NCI-H187 treated with DMSO at 0.1 percent for 48 hours (cell line): ENCODE data around the gene SPATS1.

Experiments used
- DNase-seq: peaks from one replicate; lab custom pipeline; 2025; lab: John Stamatoyannopoulos, UW

The SPATS1 gene

DNA sequence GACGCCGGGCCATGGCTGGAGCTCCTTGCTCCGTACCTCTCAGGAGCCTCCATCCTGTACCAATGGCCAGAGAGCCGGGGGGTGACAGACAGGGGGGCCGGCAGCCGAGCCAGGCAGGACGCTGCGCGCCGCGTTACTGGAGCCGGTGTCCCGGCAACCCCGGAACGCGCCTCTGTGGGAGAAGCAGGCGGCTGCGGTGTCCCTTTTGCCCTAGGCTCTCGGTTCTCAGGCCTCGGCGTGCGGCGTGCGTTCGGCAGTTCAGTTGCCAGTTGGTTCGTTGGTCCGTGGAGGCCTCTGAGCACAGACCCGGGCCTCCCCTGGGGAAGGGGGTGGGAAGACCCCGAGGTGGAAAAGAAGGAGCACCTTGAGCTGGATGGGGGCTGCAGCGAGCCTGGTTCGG lies at the start of gene SPATS1:
Gene SPATS1, plus strand, starts transcription at position 162 of the 400 bp plus-strand sequence. CDS start 446 bp downstream, outside the sequence.
- no peak for DNase-seq

GRCh38 chr6:44292661-44293365 lies 49.6 kb upstream of the SPATS1 start:
- DNase-seq, result no peak

GRCh38 chr6:44294832-44295791 lies 47.3 kb upstream of the SPATS1 start:
- DNase-seq, result no peak

- DNase-seq, result no peak
Observed at GRCh38 chr6:44297063-44298038, 45.1 kb upstream of the SPATS1 start.

- DNase-seq, result no peak
Observed at GRCh38 chr6:44298055-44298803, 44.2 kb upstream of the SPATS1 start.

DNA sequence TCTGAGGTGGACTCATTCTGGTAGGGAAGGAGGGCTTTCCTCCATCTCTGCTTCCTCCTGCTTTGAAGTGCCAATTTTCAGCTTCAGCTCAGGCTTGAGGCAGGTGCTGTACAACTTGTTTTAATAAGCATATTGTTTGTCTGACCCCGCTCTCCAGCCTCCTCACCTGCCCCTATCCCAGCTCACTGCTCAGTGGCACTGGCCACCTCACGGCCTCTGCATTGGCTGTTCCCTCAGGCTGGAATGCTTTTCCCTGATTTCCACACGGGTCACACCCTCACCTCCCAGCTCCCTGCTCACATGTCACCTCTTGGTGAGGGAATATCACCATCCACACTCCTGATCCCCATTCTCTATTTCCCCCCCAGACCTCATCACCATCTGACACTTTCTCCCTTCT lies 43.6 kb upstream of the SPATS1 start:
- no peak for DNase-seq

DNA sequence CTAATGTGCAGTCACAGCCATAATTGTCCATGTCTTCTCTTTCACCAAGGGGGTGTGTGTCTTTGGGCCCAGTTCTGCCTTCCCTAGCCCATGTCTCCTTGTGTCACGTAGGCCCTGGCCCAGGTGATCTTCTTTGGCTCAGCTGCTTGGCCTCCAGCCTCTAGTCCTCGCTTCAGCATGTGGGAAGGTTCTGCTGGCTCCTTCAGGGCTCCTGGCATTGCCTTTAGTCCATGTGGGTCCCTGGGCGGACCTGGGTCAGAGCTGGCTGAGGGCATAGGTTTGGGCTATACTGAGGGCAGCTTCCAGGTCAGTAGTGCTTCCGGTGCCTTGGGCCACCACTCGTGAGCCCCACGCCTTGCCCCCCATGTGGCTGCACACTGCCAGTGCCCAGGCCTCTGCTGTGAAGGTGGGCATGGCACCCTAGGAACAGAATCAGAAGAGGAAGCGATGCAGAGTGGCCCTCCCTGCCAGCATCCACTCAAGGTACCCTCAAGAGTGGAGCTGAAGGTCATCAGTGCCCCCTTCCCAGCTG lies 42.1 kb upstream of the SPATS1 start:
- DNase-seq, result no peak

DNA sequence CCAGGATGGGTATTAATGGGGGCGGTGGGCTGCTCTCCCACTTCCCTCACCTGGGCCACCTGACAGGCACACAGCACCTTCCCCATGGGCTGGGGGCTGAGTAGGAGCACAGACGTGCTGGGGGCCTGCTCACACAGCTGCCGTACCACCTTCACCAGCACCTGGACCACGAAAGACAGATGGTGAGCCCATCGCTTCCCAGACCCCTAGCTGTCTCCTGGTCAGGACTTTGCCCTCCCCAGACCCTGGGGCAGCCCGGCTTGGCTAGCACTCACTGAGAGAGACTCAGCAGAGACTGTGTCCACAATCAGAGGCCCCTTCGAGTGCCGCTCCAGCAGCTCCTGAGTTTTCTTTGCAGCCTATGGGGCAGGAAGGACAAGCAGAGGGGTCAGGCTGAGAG lies 41.3 kb upstream of the SPATS1 start:
- DNase-seq, result no peak

DNA sequence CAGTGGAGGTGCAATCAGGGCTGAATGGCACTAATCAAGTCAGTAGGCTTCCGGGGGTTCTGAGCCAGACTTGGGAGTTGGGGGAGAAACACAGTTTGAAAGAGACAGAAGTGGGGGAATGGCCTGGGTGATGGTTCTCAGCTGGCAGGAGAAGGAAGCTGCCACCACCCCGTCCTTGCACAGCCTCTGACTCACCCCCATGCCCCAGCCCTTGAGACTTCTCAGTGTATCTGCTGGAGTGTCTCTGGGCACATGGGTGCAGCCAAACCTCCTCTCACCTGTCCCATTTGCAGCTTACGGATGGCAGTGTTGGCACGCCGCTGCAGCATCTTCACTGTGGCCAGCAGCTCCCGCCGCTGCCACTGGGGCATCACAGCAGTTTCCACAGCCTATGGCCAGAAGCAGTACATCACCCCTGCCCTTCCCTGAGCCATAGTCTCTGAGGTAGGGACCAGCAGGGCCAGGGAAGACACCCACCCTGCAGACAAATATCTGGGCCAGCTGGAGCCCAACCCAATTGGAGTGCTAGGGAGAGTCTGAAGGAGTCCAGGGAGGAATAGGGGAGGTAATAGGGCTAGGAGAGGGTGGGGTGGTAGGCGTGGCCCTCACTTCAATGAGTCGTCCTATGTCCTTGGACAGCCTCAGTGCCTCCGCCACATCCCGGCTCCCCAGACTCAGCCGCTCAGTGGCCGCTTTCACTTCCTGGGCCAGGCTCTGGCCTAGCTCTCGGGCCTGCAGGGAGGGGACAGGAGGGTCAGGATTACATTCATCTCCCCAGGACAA lies 40.5 kb upstream of the SPATS1 start:
- no peak for DNase-seq

- DNase-seq, result no peak
Observed at GRCh38 chr6:44302856-44303255, 39.6 kb upstream of the SPATS1 start.

DNA sequence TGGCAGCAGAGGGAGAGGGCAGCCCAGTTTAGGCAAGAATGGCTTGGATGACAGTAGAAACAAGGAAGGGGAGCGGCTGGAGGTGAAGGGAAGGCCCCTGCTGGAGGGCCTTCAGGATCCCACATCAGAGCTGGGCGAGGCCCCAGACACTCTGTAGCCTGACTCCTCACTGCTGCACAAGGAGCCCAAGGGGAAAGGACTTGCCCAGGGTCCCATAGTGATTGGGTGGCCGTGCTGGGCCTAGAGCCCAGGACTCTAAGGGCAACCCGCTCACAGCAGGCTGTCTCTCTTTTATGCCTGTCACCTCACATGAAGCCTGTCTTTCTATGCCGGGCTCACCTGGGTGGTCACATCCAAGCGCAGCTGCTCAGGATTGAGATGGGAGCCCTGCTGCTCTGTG lies 38.6 kb upstream of the SPATS1 start:
- no peak for DNase-seq

DNA sequence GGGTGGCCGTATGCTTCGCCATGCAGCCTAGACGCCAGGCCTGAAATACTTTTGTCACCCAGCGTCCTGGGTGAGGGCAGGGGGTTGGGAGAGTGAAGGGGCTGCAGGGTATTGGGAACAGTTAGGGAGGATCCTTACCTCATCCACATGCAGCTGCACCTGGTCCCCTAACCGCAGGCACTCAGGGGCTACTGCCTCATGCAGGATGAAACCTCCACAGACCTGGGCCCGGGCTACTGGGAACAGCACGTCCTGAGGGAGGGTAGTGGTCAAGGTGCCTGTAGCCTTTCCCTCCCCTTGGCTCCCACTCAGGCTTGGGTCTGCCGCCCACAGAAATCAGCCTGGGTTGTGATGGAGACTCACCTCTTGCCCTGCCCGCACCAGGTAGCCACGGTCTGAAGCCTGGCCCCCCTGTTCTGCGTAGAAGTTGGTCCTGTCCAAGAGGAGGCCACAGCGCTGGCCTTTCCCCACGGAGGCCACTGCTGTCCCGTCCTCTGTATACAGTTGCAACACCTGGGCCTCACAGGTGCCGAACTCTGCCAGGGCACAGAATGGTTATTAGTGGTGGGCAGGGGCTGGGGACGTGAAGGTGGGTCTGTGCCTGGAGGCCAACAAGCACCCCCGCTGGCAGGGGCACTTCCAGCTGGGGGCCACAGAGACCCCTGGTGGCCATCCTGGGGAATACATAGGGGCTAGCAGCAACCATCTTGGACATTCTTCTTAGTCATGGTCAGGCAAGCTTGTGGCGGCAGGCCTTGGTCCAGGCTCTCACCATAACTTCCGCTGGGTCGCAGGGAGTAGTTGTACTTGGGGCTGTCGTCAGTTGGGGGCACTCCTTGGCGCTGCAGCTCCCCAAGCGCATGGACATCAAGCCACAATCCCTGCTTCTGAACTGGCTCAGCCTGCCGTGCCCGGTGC lies 37.9 kb upstream of the SPATS1 start:
- no peak for DNase-seq

DNA sequence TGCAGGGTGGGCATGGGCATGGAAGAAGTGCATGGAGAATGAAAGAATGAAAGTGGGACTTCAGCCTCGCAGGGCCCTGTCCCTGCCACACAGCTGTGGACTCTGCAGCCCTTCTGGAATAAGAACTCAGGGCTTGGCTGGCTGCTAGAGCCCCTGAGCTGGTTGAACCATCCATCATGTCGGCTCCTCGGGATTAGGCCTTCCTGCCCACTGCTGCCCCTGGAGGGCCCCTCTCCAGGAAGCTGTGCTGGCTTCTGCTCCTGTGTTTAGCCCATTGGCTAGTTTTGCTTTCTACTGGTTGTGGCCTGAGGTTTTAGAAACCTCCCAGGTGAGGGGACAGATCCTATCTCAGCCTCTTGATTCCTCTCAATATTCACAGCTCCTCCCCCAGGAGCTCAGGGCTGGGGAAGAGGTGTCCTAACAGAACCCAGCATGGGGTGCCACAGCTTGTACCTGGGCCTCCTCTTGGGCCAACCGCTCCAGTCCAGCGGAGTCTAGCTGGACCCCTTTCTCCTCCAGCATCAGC lies 37.2 kb upstream of the SPATS1 start:
- no peak for DNase-seq

GRCh38 chr6:44306710-44307109 lies 35.7 kb upstream of the SPATS1 start:
- DNase-seq, result no peak

DNA sequence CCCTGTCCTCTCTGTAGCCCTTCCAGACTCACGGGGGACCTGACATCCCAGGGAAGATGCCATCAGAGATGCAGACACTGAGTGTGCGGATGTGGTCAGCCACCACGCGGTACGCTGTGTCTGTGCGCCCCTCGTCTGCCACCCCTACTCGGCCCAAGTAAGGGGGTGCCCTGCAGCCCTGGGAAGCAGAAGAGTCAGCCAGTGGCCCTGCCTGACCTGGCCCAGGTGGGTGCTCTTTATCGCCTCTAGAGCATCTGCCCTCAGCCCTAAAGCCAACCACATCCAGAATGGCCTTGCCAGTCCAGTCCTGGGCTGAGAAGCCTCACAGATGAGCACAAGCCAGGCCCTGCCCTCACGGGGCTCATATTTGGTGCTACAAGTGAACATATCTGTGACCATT lies 35.2 kb upstream of the SPATS1 start:
- DNase-seq, result no peak

GRCh38 chr6:44309092-44309491 lies 33.4 kb upstream of the SPATS1 start:
- no peak for DNase-seq

- DNase-seq, result no peak
Observed at GRCh38 chr6:44309631-44310030, 32.8 kb upstream of the SPATS1 start.

- DNase-seq, result no peak
Observed at GRCh38 chr6:44310241-44310640, 32.2 kb upstream of the SPATS1 start.

GRCh38 chr6:44311304-44311703 lies 31.1 kb upstream of the SPATS1 start:
- no peak for DNase-seq
